ENCODE data around the gene EIF4EBP2. TPM values are rescaled to one million over a fixed set of nuclear protein-coding genes. Genes with fewer than 3 reads are reported as not detected.

The EIF4EBP2 gene
- total and polyA plus RNA-seq, 2 of the 13 experiments (the other 11 are each of a cell fraction or from before 2014, with no cell fraction given) = 16.9 to 22.0 TPM

DNA sequence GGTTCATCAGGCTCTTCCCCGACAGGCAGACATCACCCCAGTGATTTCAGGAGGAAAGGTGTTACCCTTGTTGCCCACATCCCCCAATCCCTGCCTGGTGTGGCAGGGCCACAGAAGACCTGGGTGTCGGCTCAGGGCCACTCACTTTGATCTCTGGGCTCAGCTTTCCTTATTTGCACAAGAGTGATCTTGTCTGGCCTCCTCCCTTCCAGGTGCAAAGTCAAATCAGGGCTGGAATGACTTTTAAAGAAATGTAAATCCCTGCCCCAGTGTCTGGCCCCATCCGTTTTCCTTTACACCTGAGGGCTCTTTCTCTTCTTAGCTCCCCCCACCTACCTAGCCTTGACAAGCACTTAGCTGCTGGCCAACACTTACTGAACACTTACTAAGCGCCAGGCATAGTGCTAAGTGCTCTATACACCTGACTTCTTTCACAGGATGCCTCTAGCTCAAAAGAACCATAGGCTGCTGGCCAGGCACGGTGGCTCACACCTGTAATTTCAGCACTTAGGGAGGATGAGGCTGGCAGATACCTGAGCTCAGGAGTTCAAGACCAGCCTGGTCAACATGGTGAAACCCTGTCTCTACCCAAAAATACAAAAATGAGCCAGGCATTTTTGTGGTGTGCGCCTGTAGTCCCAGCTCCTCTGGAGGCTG is 38.5 kb downstream of the EIF4EBP2 start (continued):
- TF ChIP-seq BCLAF1 (IDR thresholded peaks at IDR 0.05) = no peak
- TF ChIP-seq ZNF235 (CRISPR knock-in tag; IDR thresholded peaks at IDR 0.05; ENCODE audit: borderline replicate concordance) = no peak
- TF ChIP-seq NCOR1 (IDR thresholded peaks at IDR 0.05; ENCODE audit: borderline replicate concordance, low read length) = peak; percentile 31; the same call in 1 of the 2 replicates
- TF ChIP-seq JARID2 (CRISPR knock-in tag; IDR thresholded peaks at IDR 0.05; ENCODE audit: insufficient replicate concordance) = no peak
- no peak for TF ChIP-seq KLF11 (CRISPR knock-in tag; IDR thresholded peaks at IDR 0.05)
- no peak for TF ChIP-seq AKNA (CRISPR knock-in tag; IDR thresholded peaks at IDR 0.05; ENCODE audit: borderline replicate concordance)
- no peak for TF ChIP-seq ZNF607 (CRISPR knock-in tag; IDR thresholded peaks at IDR 0.05; ENCODE audit: borderline replicate concordance)
- no peak for TF ChIP-seq YEATS4 (CRISPR knock-in tag; IDR thresholded peaks at IDR 0.05; ENCODE audit: borderline replicate concordance)
- TF ChIP-seq RBM22 (optimal IDR thresholded peaks at IDR 0.05; ENCODE audit: low read length) = no peak
- no peak for TF ChIP-seq LBX2 (CRISPR knock-in tag; IDR thresholded peaks at IDR 0.05; ENCODE audit: borderline replicate concordance)
- TF ChIP-seq TCF7L2 (IDR thresholded peaks at IDR 0.05; ENCODE audit: low read depth, low read length) = peak; percentile 87
- no peak for TF ChIP-seq ZNF143 (CRISPR knock-in tag; IDR thresholded peaks at IDR 0.05)
- no peak for TF ChIP-seq TRIM24 (CRISPR knock-in tag; IDR thresholded peaks at IDR 0.05)
- no peak for TF ChIP-seq JDP2 (CRISPR knock-in tag; IDR thresholded peaks at IDR 0.05; ENCODE audit: borderline replicate concordance)
- TF ChIP-seq ZNF430 (CRISPR knock-in tag; IDR thresholded peaks at IDR 0.05) = no peak; the same call in 1 of the 2 replicates
- peak; percentile 51; the same call in 1 of the 2 replicates for TF ChIP-seq SRF (IDR thresholded peaks at IDR 0.05; ENCODE audit: low read depth, low read length)
- TF ChIP-seq, protein P1, sequence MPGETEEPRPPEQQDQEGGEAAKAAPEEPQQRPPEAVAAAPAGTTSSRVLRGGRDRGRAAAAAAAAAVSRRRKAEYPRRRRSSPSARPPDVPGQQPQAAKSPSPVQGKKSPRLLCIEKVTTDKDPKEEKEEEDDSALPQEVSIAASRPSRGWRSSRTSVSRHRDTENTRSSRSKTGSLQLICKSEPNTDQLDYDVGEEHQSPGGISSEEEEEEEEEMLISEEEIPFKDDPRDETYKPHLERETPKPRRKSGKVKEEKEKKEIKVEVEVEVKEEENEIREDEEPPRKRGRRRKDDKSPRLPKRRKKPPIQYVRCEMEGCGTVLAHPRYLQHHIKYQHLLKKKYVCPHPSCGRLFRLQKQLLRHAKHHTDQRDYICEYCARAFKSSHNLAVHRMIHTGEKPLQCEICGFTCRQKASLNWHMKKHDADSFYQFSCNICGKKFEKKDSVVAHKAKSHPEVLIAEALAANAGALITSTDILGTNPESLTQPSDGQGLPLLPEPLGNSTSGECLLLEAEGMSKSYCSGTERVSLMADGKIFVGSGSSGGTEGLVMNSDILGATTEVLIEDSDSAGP (CRISPR knock-in tag; IDR thresholded peaks at IDR 0.05; ENCODE audit: borderline replicate concordance) = no peak
- no peak for TF ChIP-seq NKX3-1 (CRISPR knock-in tag; IDR thresholded peaks at IDR 0.05)
- 0 out of 2 replicates have a peak, but pooled peaks have one; percentile 4 for TF ChIP-seq BORCS8-MEF2B (CRISPR knock-in tag; IDR thresholded peaks at IDR 0.05)
